Measurements from ENCODE around the gene IL27RA. TPM values are rescaled to one million over a fixed set of nuclear protein-coding genes. Genes with fewer than 3 reads are reported as not detected.

Gene IL27RA
- total RNA-seq, 1 experiment from 2014 or later: 7.0 TPM

DNA sequence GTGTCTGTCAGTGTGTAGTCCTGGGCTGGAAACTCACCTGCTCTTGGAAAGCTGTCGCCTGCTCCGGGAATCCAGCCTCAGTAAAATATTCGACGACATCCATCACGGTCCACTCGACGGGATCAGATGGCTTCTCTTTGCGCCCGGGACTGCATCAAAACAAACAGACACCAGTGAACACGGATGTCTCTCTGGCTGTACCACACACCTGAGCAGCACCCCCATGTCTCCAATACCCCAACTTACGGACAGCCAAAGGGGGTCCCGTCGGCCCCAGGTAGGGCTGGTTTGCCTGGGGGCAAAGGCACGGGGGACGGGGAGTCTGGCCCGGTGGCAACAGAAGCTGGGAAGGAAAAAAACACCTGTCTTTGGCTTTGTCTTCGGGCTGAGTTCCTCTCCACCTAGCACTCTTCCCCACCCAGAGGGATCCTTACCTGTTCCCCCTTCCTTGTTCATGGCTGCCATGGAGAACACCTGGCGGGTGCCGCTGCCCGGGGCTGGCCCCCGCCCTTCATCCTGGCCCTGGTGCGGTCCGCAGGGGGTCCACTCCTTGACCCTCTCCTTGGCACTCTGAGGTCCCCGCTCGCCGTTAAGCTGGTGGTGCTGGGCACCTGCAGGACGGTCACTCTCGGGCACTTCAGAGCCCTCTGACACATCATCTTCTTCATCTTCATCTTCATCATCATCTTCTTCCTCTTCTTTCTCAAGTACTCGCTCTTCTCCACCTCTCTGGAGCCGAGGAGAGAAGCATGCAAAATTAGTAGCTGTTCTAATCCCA is 57.3 kb downstream of the IL27RA start:
- TF ChIP-seq, protein P1, sequence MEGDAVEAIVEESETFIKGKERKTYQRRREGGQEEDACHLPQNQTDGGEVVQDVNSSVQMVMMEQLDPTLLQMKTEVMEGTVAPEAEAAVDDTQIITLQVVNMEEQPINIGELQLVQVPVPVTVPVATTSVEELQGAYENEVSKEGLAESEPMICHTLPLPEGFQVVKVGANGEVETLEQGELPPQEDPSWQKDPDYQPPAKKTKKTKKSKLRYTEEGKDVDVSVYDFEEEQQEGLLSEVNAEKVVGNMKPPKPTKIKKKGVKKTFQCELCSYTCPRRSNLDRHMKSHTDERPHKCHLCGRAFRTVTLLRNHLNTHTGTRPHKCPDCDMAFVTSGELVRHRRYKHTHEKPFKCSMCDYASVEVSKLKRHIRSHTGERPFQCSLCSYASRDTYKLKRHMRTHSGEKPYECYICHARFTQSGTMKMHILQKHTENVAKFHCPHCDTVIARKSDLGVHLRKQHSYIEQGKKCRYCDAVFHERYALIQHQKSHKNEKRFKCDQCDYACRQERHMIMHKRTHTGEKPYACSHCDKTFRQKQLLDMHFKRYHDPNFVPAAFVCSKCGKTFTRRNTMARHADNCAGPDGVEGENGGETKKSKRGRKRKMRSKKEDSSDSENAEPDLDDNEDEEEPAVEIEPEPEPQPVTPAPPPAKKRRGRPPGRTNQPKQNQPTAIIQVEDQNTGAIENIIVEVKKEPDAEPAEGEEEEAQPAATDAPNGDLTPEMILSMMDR (IDR thresholded peaks at IDR 0.05; ENCODE audit: unreplicated experiment): no peak
- intact Hi-C loops (cut with micrococcal nuclease; ENCODE audit: unreplicated experiment): no loop called here
- peaks cover 8% of the 10 kb centered on the region for H3K4me1 Mint-ChIP-seq (ENCODE audit: low read depth, unreplicated experiment)
- BruUV-seq (replicated peaks): no TSS peak
- H3K4me3 Mint-ChIP-seq (ENCODE audit: low read depth, unreplicated experiment): peak overlapping the region; percentile 61
- peaks cover 39% of the 10 kb centered on the region for H3K36me3 Mint-ChIP-seq (ENCODE audit: insufficient read depth, unreplicated experiment)
- CTCF ChIA-PET: no interaction called here
- DNase-seq: no peak
- no peaks in the 10 kb centered on the region for H3K27me3 Mint-ChIP-seq (ENCODE audit: unreplicated experiment)
- H3K9me3 Mint-ChIP-seq (ENCODE audit: low read depth, unreplicated experiment): no peaks in the 10 kb centered on the region
- peak overlapping the region; percentile 45 for H3K27ac Mint-ChIP-seq (ENCODE audit: unreplicated experiment)

DNA sequence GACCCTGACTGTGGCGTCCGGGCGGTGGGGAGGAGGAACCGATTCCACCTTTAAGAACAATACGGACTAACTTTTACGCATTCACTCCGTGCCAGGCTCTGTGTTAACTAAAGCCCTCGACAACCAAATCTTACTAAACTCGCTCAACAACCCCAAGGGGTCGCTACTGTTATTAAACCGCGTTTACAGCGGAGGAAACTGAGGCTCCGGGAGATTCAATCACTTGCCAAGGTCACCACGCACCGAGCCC is 57.8 kb downstream of the IL27RA start:
- CTCF ChIA-PET: no interaction called here
- BruUV-seq (replicated peaks): no TSS peak
- no peaks in the 10 kb centered on the region for H3K9me3 Mint-ChIP-seq (ENCODE audit: low read depth, unreplicated experiment)
- intact Hi-C loops (cut with micrococcal nuclease; ENCODE audit: unreplicated experiment): no loop called here
- peaks cover 39% of the 10 kb centered on the region for H3K36me3 Mint-ChIP-seq (ENCODE audit: insufficient read depth, unreplicated experiment)
- TF ChIP-seq, protein P1 (IDR thresholded peaks at IDR 0.05; ENCODE audit: unreplicated experiment): no peak
- peak overlapping the region; percentile 61 for H3K4me3 Mint-ChIP-seq (ENCODE audit: low read depth, unreplicated experiment)
- H3K27ac Mint-ChIP-seq (ENCODE audit: unreplicated experiment): peak overlapping the region; percentile 45
- H3K4me1 Mint-ChIP-seq (ENCODE audit: low read depth, unreplicated experiment): peaks cover 8% of the 10 kb centered on the region
- H3K27me3 Mint-ChIP-seq (ENCODE audit: unreplicated experiment): no peaks in the 10 kb centered on the region
- DNase-seq: no peak

DNA sequence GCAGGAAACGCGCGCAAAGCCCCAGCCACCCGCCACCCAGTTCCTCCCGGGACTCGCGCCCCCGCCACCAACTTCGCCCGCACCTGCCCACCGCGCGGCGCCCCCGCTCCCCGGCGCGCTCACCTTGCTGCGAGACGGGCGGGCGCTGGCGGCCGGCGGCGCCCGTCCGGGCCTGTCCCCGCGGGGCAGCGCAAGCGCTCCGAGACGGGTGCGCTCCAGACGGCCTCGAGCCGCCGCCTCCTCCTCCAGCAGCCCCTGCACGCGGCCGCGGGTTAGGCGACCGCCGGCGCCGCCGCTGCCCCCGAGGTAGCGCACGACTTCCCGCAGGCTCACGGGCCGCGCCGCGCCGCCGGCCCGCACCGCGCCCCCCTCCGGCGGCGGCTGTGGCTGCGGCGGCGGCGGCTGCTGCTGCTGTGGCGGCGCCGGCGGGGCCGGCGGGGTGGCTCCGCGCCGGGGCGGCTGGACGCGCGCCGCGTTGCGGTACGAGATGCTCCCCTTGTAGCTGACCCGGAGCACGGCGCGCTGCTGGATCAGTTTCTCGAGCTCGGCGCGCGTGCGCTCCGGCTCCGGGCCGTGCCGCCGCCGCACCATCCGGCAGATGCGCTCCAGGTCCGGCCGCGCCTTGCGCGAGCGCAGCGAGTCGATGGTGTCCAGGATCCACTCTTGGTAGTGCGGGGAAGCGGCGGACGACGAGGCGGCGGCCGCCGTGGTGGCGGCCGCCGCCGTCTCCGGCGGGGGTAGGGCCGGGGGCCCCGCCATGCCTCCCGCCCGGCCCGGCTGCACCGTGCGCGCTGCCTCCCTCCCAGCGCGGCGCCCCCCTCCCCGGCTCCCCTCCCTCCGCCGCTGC is 58.3 kb downstream of the IL27RA start:
- Mint-ChIP-seq H3K9me3 (ENCODE audit: low read depth, unreplicated experiment) (no peaks in the 10 kb centered on the region), H3K36me3 (ENCODE audit: insufficient read depth, unreplicated experiment) (peaks cover 38% of the 10 kb centered on the region), H3K27me3 (ENCODE audit: unreplicated experiment) (no peaks in the 10 kb centered on the region), H3K27ac (ENCODE audit: unreplicated experiment) (no peak overlapping the region), H3K4me1 (ENCODE audit: low read depth, unreplicated experiment) (peaks cover 8% of the 10 kb centered on the region), H3K4me3 (ENCODE audit: low read depth, unreplicated experiment) (peak overlapping the region; percentile 61)
- TF ChIP-seq, protein P1 (IDR thresholded peaks at IDR 0.05; ENCODE audit: unreplicated experiment): no peak
- DNase-seq: peak; percentile 48
- BruUV-seq (replicated peaks): no TSS peak
- intact Hi-C loops (cut with micrococcal nuclease; ENCODE audit: unreplicated experiment): no loop called here
- CTCF ChIA-PET: no interaction called here

DNA sequence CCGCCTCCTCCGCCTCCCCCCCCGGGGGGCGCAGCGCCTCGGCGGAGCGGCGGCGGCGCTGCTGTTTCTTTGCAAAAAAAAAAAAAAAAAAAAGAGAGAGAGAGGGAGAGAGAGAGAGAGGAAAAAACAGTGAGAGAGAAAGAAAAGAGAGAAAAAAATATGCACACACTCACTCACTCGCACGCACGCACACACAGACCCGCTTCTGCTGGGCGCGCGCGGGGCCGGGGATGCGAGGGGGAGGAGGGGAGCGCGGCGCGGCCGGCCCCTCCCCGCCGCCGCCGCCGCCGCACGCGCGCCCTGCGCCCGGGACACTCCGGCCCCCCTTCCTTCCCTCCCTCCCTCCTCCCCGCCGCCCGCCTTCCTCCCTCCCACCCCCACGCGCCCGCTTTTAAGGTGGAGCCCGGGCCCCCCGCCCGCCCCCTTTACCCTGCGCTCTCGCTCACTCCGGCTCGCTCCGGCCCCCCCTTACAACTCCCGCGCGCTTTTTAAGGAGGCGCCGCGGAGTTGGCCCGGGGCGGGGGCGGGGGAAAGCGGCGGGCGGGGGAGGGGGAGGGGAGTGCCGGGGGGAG is 59.0 kb downstream of the IL27RA start, which contains the start of gene SAMD1:
TSS of gene SAMD1 (minus strand) at position 243 of the 572 bp plus-strand sequence.
- Mint-ChIP-seq H3K36me3 (ENCODE audit: insufficient read depth, unreplicated experiment) (peaks cover 34% of the 10 kb centered on the region), H3K4me1 (ENCODE audit: low read depth, unreplicated experiment) (peaks cover 8% of the 10 kb centered on the region), H3K4me3 (ENCODE audit: low read depth, unreplicated experiment) (peak within 1 kb of the TSS; percentile 61), H3K27ac (ENCODE audit: unreplicated experiment) (peak within 1 kb of the TSS; percentile 67), H3K27me3 (ENCODE audit: unreplicated experiment) (no peaks in the 10 kb centered on the region), H3K9me3 (ENCODE audit: low read depth, unreplicated experiment) (no peaks in the 10 kb centered on the region)
- intact Hi-C loops (cut with micrococcal nuclease; ENCODE audit: unreplicated experiment): no loop called here
- BruUV-seq (replicated peaks): no TSS peak
- no peak for DNase-seq
- CTCF ChIA-PET: no interaction called here
- TF ChIP-seq, protein P1 (IDR thresholded peaks at IDR 0.05; ENCODE audit: unreplicated experiment): no peak

All from Calu3 (cell line).